Uterus (tissue), 2 donors: ENCODE data around the gene GABRG3.

Experiments used
- POLR2A ChIP-seq, 2 donors: fragments of 450-650 bp; IDR thresholded peaks; one replicate each; pipeline ENCODE4 v1.6.1; 2016; ENCODE audit warnings: antibody characterized with exemption in 2 of 2, mild to moderate bottlenecking in 1 of 2, moderate library complexity in 1 of 2
- TF ChIP-seq, protein P1 (sequence below), 4 experiments: fragments of 200-600 bp in 2 of 4; fragments of 450-650 bp in 2 of 4; sonication (generic) in 2 of 4; IDR thresholded peaks; one replicate each; pipeline ENCODE4 v1.5.1; 2016 to 2019; ENCODE audit warnings: antibody characterized with exemption in 4 of 4, mild to moderate bottlenecking in 2 of 4, moderate library complexity in 1 of 4

DNA sequence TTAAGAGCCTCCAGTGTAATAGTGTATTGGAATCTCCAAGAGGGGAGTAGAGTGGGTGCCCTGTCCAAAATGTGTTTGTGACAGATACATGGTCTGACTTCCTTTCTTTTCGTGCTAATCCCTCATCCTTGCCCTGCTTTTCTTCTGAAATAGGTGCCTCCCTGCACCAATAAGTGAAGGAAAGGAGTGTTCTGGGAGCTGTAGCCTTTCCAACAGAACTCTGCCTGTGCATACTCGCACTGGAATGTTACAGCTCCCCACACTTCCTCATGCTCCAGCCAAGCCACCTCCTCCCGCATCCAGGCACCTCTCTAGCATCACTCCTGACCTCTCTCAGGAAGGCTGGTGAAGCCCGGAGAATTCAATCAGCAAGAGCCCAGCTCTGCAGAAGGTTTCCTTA lies 478.0 kb downstream of the GABRG3 start:
- TF ChIP-seq, protein P1, sequence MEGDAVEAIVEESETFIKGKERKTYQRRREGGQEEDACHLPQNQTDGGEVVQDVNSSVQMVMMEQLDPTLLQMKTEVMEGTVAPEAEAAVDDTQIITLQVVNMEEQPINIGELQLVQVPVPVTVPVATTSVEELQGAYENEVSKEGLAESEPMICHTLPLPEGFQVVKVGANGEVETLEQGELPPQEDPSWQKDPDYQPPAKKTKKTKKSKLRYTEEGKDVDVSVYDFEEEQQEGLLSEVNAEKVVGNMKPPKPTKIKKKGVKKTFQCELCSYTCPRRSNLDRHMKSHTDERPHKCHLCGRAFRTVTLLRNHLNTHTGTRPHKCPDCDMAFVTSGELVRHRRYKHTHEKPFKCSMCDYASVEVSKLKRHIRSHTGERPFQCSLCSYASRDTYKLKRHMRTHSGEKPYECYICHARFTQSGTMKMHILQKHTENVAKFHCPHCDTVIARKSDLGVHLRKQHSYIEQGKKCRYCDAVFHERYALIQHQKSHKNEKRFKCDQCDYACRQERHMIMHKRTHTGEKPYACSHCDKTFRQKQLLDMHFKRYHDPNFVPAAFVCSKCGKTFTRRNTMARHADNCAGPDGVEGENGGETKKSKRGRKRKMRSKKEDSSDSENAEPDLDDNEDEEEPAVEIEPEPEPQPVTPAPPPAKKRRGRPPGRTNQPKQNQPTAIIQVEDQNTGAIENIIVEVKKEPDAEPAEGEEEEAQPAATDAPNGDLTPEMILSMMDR (IDR thresholded peaks at IDR 0.05), result no peak
- TF ChIP-seq POLR2A (IDR thresholded peaks at IDR 0.05), result no peak
